ENCODE data around the gene KLF7.

The KLF7 gene

DNA sequence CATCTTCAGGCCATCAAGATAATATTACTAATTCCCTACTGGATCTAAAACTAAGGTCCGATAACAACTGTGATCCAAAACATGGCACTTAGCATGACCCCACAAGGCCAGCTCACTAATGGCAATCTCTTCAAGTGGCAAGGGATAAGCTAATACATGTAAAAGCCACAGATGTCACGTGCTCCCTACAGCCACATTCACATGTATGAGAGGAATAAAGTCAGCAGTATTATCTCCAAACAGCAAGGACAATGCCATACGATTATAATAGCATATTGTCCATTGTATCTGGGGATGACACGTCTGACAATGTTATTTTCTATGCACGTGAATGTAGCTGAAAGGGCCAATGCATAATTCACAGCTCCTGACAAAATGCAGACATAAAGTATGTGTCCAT is 56.0 kb downstream of the KLF7 start:
- Histone ChIP-seq H3K27ac (ENCODE audit: low read depth, low read length) (no peak overlapping the region), H3K4me1 (ENCODE audit: insufficient read depth, low read length) (peaks cover 9% of the 10 kb centered on the region), H3K9ac (ENCODE audit: low read depth, low read length) (no peak overlapping the region), H3K36me3 (ENCODE audit: insufficient read depth, low read length) (peaks cover 26% of the 10 kb centered on the region), H3K9me3 (ENCODE audit: insufficient read depth, low read depth, low read length) (no peaks in the 10 kb centered on the region), H3K4me3 (ENCODE audit: low read length) (no peak overlapping the region), H3K27me3 (ENCODE audit: insufficient read depth, low read length) (no peaks in the 10 kb centered on the region)
- 76% methylated on average over 5 of the region's 5 CpGs for WGBS

DNA sequence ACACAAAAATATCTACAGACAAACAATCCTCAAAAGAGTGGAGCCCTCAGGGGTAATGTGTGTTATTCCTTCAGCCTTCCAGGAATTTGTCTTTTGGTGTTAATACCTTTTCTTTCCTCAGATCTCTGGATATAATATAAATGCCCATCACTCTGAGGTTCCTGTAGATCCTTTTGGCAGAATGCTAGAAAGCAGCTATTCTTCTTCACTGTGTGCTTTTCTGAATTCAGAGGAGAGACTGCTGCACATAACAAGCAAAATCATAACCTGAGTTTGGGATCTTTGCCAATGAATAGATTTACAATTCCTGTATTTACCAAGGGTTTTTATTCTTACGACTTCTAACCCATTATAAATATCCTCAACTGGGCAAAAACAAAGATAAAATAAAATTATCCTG is 57.3 kb downstream of the KLF7 start:
- H3K4me1 ChIP-seq (ENCODE audit: insufficient read depth, low read length) = peaks cover 9% of the 10 kb centered on the region
- no peak overlapping the region for H3K9ac ChIP-seq (ENCODE audit: low read depth, low read length)
- WGBS = 91% methylated on average over 1 of the region's 1 CpG
- no peaks in the 10 kb centered on the region for H3K9me3 ChIP-seq (ENCODE audit: insufficient read depth, low read depth, low read length)
- H3K4me3 ChIP-seq (ENCODE audit: low read length) = no peak overlapping the region
- peaks cover 26% of the 10 kb centered on the region for H3K36me3 ChIP-seq (ENCODE audit: insufficient read depth, low read length)
- no peak overlapping the region for H3K27ac ChIP-seq (ENCODE audit: low read depth, low read length)
- H3K27me3 ChIP-seq (ENCODE audit: insufficient read depth, low read length) = no peaks in the 10 kb centered on the region

DNA sequence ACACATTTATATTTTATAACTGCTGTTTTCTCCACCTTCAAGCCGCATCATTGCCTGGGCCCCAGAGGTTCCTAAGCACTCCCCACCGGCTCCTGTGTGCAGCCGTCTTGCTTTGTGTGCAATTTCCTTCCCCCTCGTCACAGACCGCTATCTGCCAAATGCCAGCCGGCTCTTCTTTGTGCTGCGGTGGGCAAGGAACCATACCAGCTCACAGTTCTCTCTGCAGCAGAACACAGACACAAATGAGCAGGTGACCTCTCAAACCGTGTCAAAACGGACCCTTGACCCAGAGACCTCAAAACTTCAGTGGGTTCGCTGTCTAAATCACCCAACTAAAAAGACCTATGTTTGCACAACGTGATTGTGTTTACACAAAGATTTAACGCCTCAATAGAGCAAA is 58.2 kb downstream of the KLF7 start:
- Histone ChIP-seq H3K27me3 (ENCODE audit: insufficient read depth, low read length) (no peaks in the 10 kb centered on the region), H3K9ac (ENCODE audit: low read depth, low read length) (no peak overlapping the region), H3K9me3 (ENCODE audit: insufficient read depth, low read depth, low read length) (no peaks in the 10 kb centered on the region), H3K4me3 (ENCODE audit: low read length) (no peak overlapping the region), H3K27ac (ENCODE audit: low read depth, low read length) (no peak overlapping the region), H3K36me3 (ENCODE audit: insufficient read depth, low read length) (peaks cover 28% of the 10 kb centered on the region), H3K4me1 (ENCODE audit: insufficient read depth, low read length) (peaks cover 3% of the 10 kb centered on the region; the same call in 1 of the 2 replicates)
- 90% methylated on average over 12 of the region's 12 CpGs for WGBS

DNA sequence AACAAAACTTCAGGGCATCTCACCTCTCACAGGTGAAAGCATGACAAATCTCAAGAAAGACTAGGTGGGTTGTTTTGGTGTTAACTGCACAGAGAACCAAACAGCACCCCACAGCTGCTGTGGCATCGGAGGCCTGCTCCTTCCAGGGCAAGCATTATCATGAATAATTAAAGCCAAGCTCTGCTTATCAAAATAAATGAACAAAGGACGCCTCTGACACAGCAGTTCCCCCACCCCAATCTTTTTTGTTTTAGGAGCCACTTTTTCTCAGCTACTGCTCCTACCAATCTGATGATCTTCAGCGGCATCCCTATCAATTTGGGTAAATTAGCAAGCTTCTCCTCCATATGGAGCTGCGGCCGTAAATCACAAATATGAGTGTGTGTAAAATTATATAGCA is 58.6 kb downstream of the KLF7 start:
- Histone ChIP-seq H3K4me1 (ENCODE audit: insufficient read depth, low read length) (no peaks in the 10 kb centered on the region), H3K27ac (ENCODE audit: low read depth, low read length) (no peak overlapping the region), H3K27me3 (ENCODE audit: insufficient read depth, low read length) (no peaks in the 10 kb centered on the region), H3K9ac (ENCODE audit: low read depth, low read length) (no peak overlapping the region), H3K4me3 (ENCODE audit: low read length) (no peak overlapping the region), H3K9me3 (ENCODE audit: insufficient read depth, low read depth, low read length) (no peaks in the 10 kb centered on the region), H3K36me3 (ENCODE audit: insufficient read depth, low read length) (peaks cover 32% of the 10 kb centered on the region)
- WGBS = 92% methylated on average over 3 of the region's 5 CpGs

DNA sequence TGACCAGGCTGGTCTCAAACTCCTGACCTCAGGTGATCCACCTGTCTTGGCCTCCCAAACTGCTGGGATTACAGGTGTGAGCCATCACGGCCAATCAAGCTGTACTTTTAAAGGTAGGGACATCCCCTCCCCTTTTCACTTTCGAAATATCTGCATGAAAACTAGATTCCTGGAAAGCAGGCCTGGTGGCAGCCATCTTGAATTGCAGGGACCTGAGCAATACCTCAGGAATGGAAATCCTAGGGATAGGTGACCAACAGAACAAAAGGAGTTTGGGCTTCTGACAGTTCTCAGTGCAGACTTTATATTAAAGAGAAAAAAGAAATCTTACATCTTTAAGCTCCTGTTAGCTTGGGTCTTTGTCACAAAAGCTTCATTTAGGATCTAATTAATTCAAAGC is 62.6 kb downstream of the KLF7 start:
- Histone ChIP-seq H3K4me3 (ENCODE audit: low read length) (no peak overlapping the region), H3K27me3 (ENCODE audit: insufficient read depth, low read length) (no peaks in the 10 kb centered on the region), H3K9me3 (ENCODE audit: insufficient read depth, low read depth, low read length) (no peaks in the 10 kb centered on the region), H3K9ac (ENCODE audit: low read depth, low read length) (no peak overlapping the region), H3K4me1 (ENCODE audit: insufficient read depth, low read length) (no peaks in the 10 kb centered on the region), H3K27ac (ENCODE audit: low read depth, low read length) (no peak overlapping the region; the same call in 1 of the 2 replicates), H3K36me3 (ENCODE audit: insufficient read depth, low read length) (peaks cover 29% of the 10 kb centered on the region)
- WGBS = 97% methylated on average over 2 of the region's 2 CpGs

DNA sequence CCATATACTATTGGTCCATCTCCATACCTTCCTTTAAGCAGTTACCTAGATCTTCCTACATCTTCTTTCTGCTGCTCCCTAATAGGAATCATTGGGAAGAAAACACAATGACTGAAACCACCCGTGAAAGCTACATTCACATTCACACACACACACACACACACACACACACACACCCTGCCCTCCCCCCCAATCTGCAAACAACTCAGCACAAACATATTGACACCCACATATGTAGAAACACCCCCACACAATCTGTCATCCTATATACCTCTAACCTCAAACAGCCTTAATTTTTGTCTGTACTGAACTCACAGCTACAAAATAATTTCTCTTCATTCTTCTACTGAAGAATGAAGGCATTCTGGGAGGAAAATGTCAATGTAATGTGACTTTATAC is 63.8 kb downstream of the KLF7 start:
- WGBS = 92% methylated on average over 1 of the region's 1 CpG

DNA sequence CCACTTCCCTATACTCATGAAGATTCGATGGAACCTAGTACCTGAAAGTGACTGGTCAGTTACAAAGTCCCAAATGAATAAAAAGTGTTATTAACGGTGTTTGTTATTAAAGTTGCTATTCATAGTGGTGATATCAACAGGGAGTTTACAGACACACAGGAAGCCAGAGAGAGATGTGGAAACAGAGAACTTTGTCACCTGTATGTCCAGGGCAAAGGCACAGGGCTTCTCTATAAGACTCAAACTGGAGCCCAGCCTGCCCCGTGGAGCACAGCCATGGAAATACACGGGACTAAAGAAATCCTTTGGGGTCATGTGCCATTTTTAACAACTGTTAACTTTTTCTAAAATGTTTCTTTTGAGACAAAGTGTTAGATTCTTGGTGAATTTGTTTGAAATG is 68.5 kb downstream of the KLF7 start:
- no peak overlapping the region for H3K9ac ChIP-seq (ENCODE audit: low read depth, low read length)
- H3K4me1 ChIP-seq (ENCODE audit: insufficient read depth, low read length) = peaks cover 41% of the 10 kb centered on the region
- WGBS = 92% methylated on average over 4 of the region's 4 CpGs
- no peaks in the 10 kb centered on the region for H3K9me3 ChIP-seq (ENCODE audit: insufficient read depth, low read depth, low read length)
- H3K27ac ChIP-seq (ENCODE audit: low read depth, low read length) = no peak overlapping the region
- peaks cover 2% of the 10 kb centered on the region; the same call in 1 of the 2 replicates for H3K36me3 ChIP-seq (ENCODE audit: insufficient read depth, low read length)
- no peaks in the 10 kb centered on the region for H3K27me3 ChIP-seq (ENCODE audit: insufficient read depth, low read length)
- H3K4me3 ChIP-seq (ENCODE audit: low read length) = no peak overlapping the region

More for the DNA sequence above, 63.8 kb downstream of the KLF7 start:
- Histone ChIP-seq H3K9me3 (ENCODE audit: insufficient read depth, low read depth, low read length) (no peaks in the 10 kb centered on the region), H3K27me3 (ENCODE audit: insufficient read depth, low read length) (no peaks in the 10 kb centered on the region), H3K27ac (ENCODE audit: low read depth, low read length) (no peak overlapping the region), H3K36me3 (ENCODE audit: insufficient read depth, low read length) (peaks cover 24% of the 10 kb centered on the region), H3K4me1 (ENCODE audit: insufficient read depth, low read length) (no peaks in the 10 kb centered on the region), H3K9ac (ENCODE audit: low read depth, low read length) (no peak overlapping the region), H3K4me3 (ENCODE audit: low read length) (no peak overlapping the region)

DNA sequence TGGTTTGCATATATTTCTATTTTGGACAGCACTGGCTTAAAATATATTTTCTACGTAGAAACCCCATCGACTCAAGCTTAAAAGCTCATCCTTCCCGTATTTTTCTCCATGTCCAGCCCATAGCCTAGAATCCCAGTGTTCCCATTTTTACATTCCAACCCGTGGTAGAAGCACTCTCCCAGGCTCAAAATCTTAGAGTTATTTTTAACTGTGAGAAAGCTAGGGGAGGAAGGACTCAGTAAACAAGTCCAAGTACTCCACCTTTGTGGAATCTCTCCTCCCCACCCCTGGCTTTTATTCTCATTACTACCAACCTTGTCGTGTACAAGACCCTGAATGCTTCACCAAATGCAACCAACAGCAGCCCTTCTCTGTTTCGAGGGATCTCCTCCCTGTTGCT is 69.8 kb downstream of the KLF7 start:
- Histone ChIP-seq H3K9me3 (ENCODE audit: insufficient read depth, low read depth, low read length) (no peaks in the 10 kb centered on the region), H3K27ac (ENCODE audit: low read depth, low read length) (no peak overlapping the region), H3K9ac (ENCODE audit: low read depth, low read length) (no peak overlapping the region), H3K36me3 (ENCODE audit: insufficient read depth, low read length) (no peaks in the 10 kb centered on the region), H3K4me3 (ENCODE audit: low read length) (no peak overlapping the region), H3K4me1 (ENCODE audit: insufficient read depth, low read length) (peaks cover 49% of the 10 kb centered on the region), H3K27me3 (ENCODE audit: insufficient read depth, low read length) (no peaks in the 10 kb centered on the region)
- WGBS = 86% methylated on average over 6 of the region's 6 CpGs

DNA sequence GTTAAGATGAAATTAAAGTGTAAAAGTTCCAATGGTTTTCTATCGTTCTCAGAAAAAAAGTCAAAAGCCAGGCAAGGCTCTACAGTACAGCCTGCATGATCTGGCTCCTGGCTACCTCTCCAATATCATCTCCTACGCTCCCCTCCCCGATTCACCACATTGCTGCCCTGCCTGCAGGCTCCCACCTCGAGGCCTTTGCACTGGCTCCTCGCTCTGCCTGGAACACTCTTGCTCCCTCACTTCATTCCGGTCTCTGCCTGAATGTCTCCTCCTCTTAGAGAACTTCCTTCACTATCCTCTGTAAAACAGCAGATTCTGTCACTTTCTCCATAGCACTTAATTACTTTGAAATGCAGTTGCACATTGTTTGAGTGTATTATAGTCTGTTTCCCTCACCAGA is 72.5 kb downstream of the KLF7 start:
- peak overlapping the region; percentile 83 for H3K27ac ChIP-seq (ENCODE audit: low read depth, low read length)
- WGBS = 27% methylated on average over 6 of the region's 6 CpGs
- H3K36me3 ChIP-seq (ENCODE audit: insufficient read depth, low read length) = no peaks in the 10 kb centered on the region
- H3K4me3 ChIP-seq (ENCODE audit: low read length) = no peak overlapping the region
- H3K4me1 ChIP-seq (ENCODE audit: insufficient read depth, low read length) = peaks cover 77% of the 10 kb centered on the region
- H3K9me3 ChIP-seq (ENCODE audit: insufficient read depth, low read depth, low read length) = no peaks in the 10 kb centered on the region
- H3K27me3 ChIP-seq (ENCODE audit: insufficient read depth, low read length) = no peaks in the 10 kb centered on the region
- H3K9ac ChIP-seq (ENCODE audit: low read depth, low read length) = 0 out of 2 replicates have a peak overlapping the region, but pooled peaks have one; percentile 3

DNA sequence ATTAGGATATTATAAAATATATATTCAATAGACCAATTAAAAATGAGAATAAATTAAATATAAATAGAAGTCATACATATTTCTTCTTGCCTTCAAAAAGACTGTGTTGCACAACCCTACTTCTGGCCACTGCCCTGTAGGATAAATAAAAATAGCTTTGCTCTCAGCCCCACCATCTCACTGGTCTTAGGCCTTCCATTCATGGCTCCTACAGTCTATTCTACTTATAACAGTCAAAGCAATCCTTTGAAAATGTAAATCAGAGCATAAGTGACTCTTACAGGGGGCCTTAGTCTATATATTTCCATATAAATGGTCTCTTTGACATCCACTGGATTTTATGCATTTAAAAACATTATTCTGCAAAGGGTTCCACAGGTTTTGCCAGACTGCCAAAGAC is 72.9 kb downstream of the KLF7 start:
- H3K4me3 ChIP-seq (ENCODE audit: low read length) = no peak overlapping the region
- H3K4me1 ChIP-seq (ENCODE audit: insufficient read depth, low read length) = peaks cover 77% of the 10 kb centered on the region

DNA sequence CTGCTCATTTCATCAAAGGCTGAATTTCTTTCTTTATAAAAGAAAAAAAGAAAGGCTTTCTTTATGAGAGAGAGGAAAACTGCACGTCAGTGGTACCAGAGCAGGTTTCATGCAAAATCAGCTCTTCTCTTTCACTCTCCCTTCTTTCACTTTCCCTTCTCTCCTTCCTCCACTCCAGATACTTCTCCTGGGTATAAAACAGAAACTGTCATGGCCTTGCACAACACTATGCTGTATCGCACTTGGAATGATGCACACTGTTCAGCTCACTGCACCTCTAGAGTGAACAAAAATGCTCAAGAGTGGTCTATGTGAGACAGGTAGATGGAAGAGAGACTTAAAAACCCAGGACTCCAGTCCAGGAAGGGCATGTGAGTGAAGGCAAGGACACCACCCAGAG is 73.8 kb downstream of the KLF7 start:
- no peak overlapping the region for H3K4me3 ChIP-seq (ENCODE audit: low read length)
- peaks cover 3% of the 10 kb centered on the region; the same call in 1 of the 2 replicates for H3K36me3 ChIP-seq (ENCODE audit: insufficient read depth, low read length)
- H3K4me1 ChIP-seq (ENCODE audit: insufficient read depth, low read length) = peaks cover 77% of the 10 kb centered on the region
- H3K9ac ChIP-seq (ENCODE audit: low read depth, low read length) = no peak overlapping the region
- WGBS = 92% methylated on average over 2 of the region's 2 CpGs
- no peaks in the 10 kb centered on the region for H3K27me3 ChIP-seq (ENCODE audit: insufficient read depth, low read length)
- peak overlapping the region; percentile 74; the same call in 1 of the 2 replicates for H3K27ac ChIP-seq (ENCODE audit: low read depth, low read length)
- H3K9me3 ChIP-seq (ENCODE audit: insufficient read depth, low read depth, low read length) = no peaks in the 10 kb centered on the region

More for the DNA sequence above, 72.9 kb downstream of the KLF7 start:
- Histone ChIP-seq H3K9ac (ENCODE audit: low read depth, low read length) (0 out of 2 replicates have a peak overlapping the region, but pooled peaks have one; percentile 3), H3K36me3 (ENCODE audit: insufficient read depth, low read length) (no peaks in the 10 kb centered on the region), H3K27ac (ENCODE audit: low read depth, low read length) (peak overlapping the region; percentile 83; the same call in 1 of the 2 replicates), H3K27me3 (ENCODE audit: insufficient read depth, low read length) (no peaks in the 10 kb centered on the region), H3K9me3 (ENCODE audit: insufficient read depth, low read depth, low read length) (no peaks in the 10 kb centered on the region)

DNA sequence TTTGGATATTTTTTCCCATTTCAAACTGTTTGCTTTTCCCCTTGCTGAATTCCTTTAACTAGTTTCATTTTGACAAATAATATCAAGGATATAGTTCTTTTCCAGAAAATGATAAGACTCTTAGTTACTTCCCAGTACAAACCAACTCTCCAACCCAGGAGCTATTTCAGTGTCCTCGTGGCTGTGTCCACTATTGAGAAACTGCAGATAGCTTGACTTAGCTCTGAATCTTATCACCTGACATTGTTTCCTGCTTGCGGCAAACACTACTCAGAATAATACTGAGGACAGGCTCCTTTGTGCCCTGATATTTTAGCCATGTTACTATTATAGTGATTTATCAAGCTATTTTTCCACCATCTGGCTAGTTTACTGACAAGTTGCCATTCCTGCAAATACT is 74.6 kb downstream of the KLF7 start:
- Histone ChIP-seq H3K27me3 (ENCODE audit: insufficient read depth, low read length) (no peaks in the 10 kb centered on the region), H3K9ac (ENCODE audit: low read depth, low read length) (no peak overlapping the region), H3K36me3 (ENCODE audit: insufficient read depth, low read length) (peaks cover 11% of the 10 kb centered on the region; the same call in 1 of the 2 replicates), H3K9me3 (ENCODE audit: insufficient read depth, low read depth, low read length) (no peaks in the 10 kb centered on the region), H3K4me1 (ENCODE audit: insufficient read depth, low read length) (peaks cover 71% of the 10 kb centered on the region), H3K4me3 (ENCODE audit: low read length) (no peak overlapping the region), H3K27ac (ENCODE audit: low read depth, low read length) (no peak overlapping the region)
- 89% methylated on average over 2 of the region's 2 CpGs for WGBS

All from HUES64 (cell line).